ENCODE results near the gene ZNF639. TPM values are rescaled to one million over a fixed set of nuclear protein-coding genes. Genes with fewer than 3 reads are reported as not detected.

The ZNF639 gene
- total RNA-seq, 1 experiment from 2014 or later, result 47.5 TPM

- H3K4me3 ChIP-seq (replicated peaks in 1 of 2; ENCODE audit: low read depth in 1 of 2, low read length in 2 of 2), result no peak overlapping the region
- H3K9ac ChIP-seq (ENCODE audit: low read length), result no peak overlapping the region
- DNase-seq (ENCODE audit: low read depth, low spot score) (no peak), ATAC-seq (no peak)
- TF ChIP-seq SIN3A (IDR thresholded peaks at IDR 0.05; ENCODE audit: low read depth) (no peak), CEBPB (IDR thresholded peaks at IDR 0.05; ENCODE audit: low read depth) (no peak), YY1 (IDR thresholded peaks at IDR 0.05; ENCODE audit: extremely low read depth, insufficient replicate concordance, low read depth, low read length) (no peak), ATF3 (IDR thresholded peaks at IDR 0.05) (no peak)
- H4K20me1 ChIP-seq (ENCODE audit: insufficient read depth), result no peaks in the 10 kb centered on the region
- H3K9me2 ChIP-seq (ENCODE audit: insufficient read depth), result no peaks in the 10 kb centered on the region
- BruUV-seq (replicated peaks), result no TSS peak
- H3K9me3 ChIP-seq (ENCODE audit: control insufficient read depth in 1 of 2, insufficient read depth in 1 of 2, low read depth in 1 of 2, low read length in 2 of 2), result no peaks in the 10 kb centered on the region
- intact Hi-C loops (cut with micrococcal nuclease), result no loop called here
- H3K4me1 ChIP-seq (ENCODE audit: control insufficient read depth in 1 of 2, insufficient read depth in 2 of 2, low read length in 2 of 2), result no peaks in the 10 kb centered on the region
- ChIA-PET POLR2A (no interaction called here), RAD21 (ENCODE audit: low non-redundant PET in 1 of 2, low total read pairs in 2 of 2, uncharacterized antibody in 2 of 2, unreplicated experiment in 2 of 2) (no interaction called here), CTCF (no interaction called here)
- no peak overlapping the region for H2AFZ ChIP-seq (ENCODE audit: low read depth, low read length, poor library complexity, severe bottlenecking)
- H3K27ac ChIP-seq (ENCODE audit: low read depth, low read length), result no peak overlapping the region
- no peaks in the 10 kb centered on the region for H3K36me3 ChIP-seq (ENCODE audit: control insufficient read depth in 1 of 2, insufficient read depth in 2 of 2, low read length in 2 of 2)
- H3K4me2 ChIP-seq (ENCODE audit: low read length), result no peak overlapping the region
- H3K79me2 ChIP-seq (ENCODE audit: insufficient read depth, low read length), result no peaks in the 10 kb centered on the region
- no peaks in the 10 kb centered on the region for H3K27me3 ChIP-seq (ENCODE audit: insufficient read depth, low read length)
Observed at GRCh38 chr3:179276001-179276400, 46.8 kb upstream of the ZNF639 start.

- POLR2A ChIA-PET, result no interaction called here
- DNase-seq (ENCODE audit: low read depth, low spot score) (no peak), ATAC-seq (no peak)
- Histone ChIP-seq H3K9me3 (ENCODE audit: control insufficient read depth in 1 of 2, insufficient read depth in 1 of 2, low read depth in 1 of 2, low read length in 2 of 2) (no peaks in the 10 kb centered on the region), H3K4me2 (ENCODE audit: low read length) (no peak overlapping the region), H4K20me1 (ENCODE audit: insufficient read depth) (no peaks in the 10 kb centered on the region), H3K4me1 (ENCODE audit: control insufficient read depth in 1 of 2, insufficient read depth in 2 of 2, low read length in 2 of 2) (no peaks in the 10 kb centered on the region), H3K27ac (ENCODE audit: low read depth, low read length) (no peak overlapping the region), H3K79me2 (ENCODE audit: insufficient read depth, low read length) (no peaks in the 10 kb centered on the region), H3K9ac (ENCODE audit: low read length) (no peak overlapping the region), H3K27me3 (ENCODE audit: insufficient read depth, low read length) (no peaks in the 10 kb centered on the region), H3K36me3 (ENCODE audit: control insufficient read depth in 1 of 2, insufficient read depth in 2 of 2, low read length in 2 of 2) (no peaks in the 10 kb centered on the region), H3K4me3 (replicated peaks in 1 of 2; ENCODE audit: low read depth in 1 of 2, low read length in 2 of 2) (no peak overlapping the region), H2AFZ (ENCODE audit: low read depth, low read length, poor library complexity, severe bottlenecking) (no peak overlapping the region), H3K9me2 (ENCODE audit: insufficient read depth) (no peaks in the 10 kb centered on the region)
- CTCF ChIA-PET, result no interaction called here
- no TSS peak for BruUV-seq (replicated peaks)
- RAD21 ChIA-PET (ENCODE audit: low non-redundant PET in 1 of 2, low total read pairs in 2 of 2, uncharacterized antibody in 2 of 2, unreplicated experiment in 2 of 2), result no interaction called here
- intact Hi-C loops (cut with micrococcal nuclease), result no loop called here
- TF ChIP-seq FOSL1 (IDR thresholded peaks at IDR 0.05; ENCODE audit: low read depth), result no peak
- TF ChIP-seq ZNF274 (IDR thresholded peaks at IDR 0.05; ENCODE audit: low read depth, low read length), result no peak
- TF ChIP-seq TCF7L2 (IDR thresholded peaks at IDR 0.05; ENCODE audit: borderline replicate concordance, extremely low read depth, insufficient read depth, insufficient read length), result no peak
- TF ChIP-seq SRF (IDR thresholded peaks at IDR 0.05; ENCODE audit: low read depth), result no peak
- TF ChIP-seq ZFX (IDR thresholded peaks at IDR 0.05), result no peak
- no peak for TF ChIP-seq REST (IDR thresholded peaks at IDR 0.05; ENCODE audit: low read depth)
- no peak for TF ChIP-seq ZBTB33 (IDR thresholded peaks at IDR 0.05; ENCODE audit: extremely low read depth, insufficient replicate concordance, low read length)
- no peak for TF ChIP-seq SIN3A (IDR thresholded peaks at IDR 0.05; ENCODE audit: low read depth)
- no peak for TF ChIP-seq RAD21 (IDR thresholded peaks at IDR 0.05; ENCODE audit: low read depth)
- no peak for TF ChIP-seq EZH2phosphoT487 (IDR thresholded peaks at IDR 0.05; ENCODE audit: borderline replicate concordance)
- TF ChIP-seq POLR2AphosphoS5 (IDR thresholded peaks at IDR 0.05; ENCODE audit: low read depth, low read length), result no peak
- no peak for TF ChIP-seq SP1 (IDR thresholded peaks at IDR 0.05; ENCODE audit: low read depth)
- no peak for TF ChIP-seq CEBPB (IDR thresholded peaks at IDR 0.05; ENCODE audit: low read depth)
Observed at GRCh38 chr3:179276743-179277142, 46.1 kb upstream of the ZNF639 start.
